Osteocyte (in vitro differentiated cells): ENCODE results near the gene QRICH1. TPM values are rescaled to one million over a fixed set of nuclear protein-coding genes. Genes with fewer than 3 reads are reported as not detected.

Experiments used
- DNase-seq: peaks from one replicate; pipeline ENCODE4 v3.0.0; 2021; ENCODE audit warnings: mixed read lengths; ENCODE audit not compliant: unreplicated experiment; ENCODE audit errors: extremely low spot score
- H3K27ac Mint-ChIP-seq: one replicate; pipeline ENCODE4 v1.8.0; 2021; ENCODE audit warnings: mild to moderate bottlenecking, mixed read lengths; ENCODE audit not compliant: unreplicated experiment
- H3K27me3 Mint-ChIP-seq: one replicate; pipeline ENCODE4 v1.8.0; 2021; ENCODE audit warnings: mixed read lengths; ENCODE audit not compliant: unreplicated experiment
- H3K36me3 Mint-ChIP-seq: one replicate; pipeline ENCODE4 v1.8.0; 2021; ENCODE audit warnings: mixed read lengths; ENCODE audit not compliant: unreplicated experiment
- H3K4me1 Mint-ChIP-seq: one replicate; pipeline ENCODE4 v1.8.0; 2021; ENCODE audit warnings: mixed read lengths; ENCODE audit not compliant: unreplicated experiment
- H3K4me3 Mint-ChIP-seq: one replicate; pipeline ENCODE4 v1.8.0; 2021; ENCODE audit warnings: mild to moderate bottlenecking, moderate library complexity, mixed read lengths; ENCODE audit not compliant: unreplicated experiment
- H3K9me3 Mint-ChIP-seq: one replicate; pipeline ENCODE4 v1.8.0; 2021; ENCODE audit warnings: mixed read lengths; ENCODE audit not compliant: unreplicated experiment
- total RNA-seq: library from RNA; stranded (reverse); gene quantifications from 2 replicates; pipeline ENCODE4 v1.2.1, GENCODE V29; 2021
- TF ChIP-seq, protein P1 (sequence below): fragments of 200-600 bp; sonication (generic); IDR thresholded peaks from 2 replicates; pipeline ENCODE4 v1.5.0; 2021; ENCODE audit warnings: antibody characterized with exemption, mild to moderate bottlenecking, moderate library complexity

Gene QRICH1
- total RNA-seq, 1 donor from 2014 or later = 104 TPM

DNA sequence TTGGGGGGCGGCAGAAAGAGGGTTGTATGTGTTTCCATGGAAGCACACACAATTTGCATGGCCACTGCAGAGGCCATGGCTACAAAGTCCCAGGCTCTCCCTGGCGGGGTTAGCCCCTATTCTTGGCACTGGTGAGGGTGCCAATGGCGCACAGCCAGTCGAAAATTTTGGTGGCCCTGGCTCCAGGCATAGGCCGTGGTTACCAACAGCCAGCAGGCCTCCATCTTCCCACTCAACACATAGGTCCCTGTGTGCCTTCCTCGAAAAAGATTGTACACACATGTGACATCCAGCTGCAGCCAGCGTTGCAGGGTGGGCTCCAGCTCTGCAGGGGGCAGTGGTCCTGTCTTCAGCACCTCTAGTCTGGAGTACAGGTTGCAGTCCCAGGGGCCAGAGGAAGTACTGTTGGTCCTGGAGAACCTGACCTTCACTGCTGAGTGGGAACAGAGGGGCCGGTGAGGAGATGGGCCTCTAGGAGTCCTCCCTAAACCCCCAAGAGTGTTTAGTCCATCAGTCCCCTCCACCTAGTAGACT, 96.7 kb downstream of the QRICH1 start:
- Mint-ChIP-seq H3K27ac (no peak overlapping the region), H3K9me3 (no peaks in the 10 kb centered on the region), H3K36me3 (peaks cover 16% of the 10 kb centered on the region), H3K4me3 (no peak overlapping the region), H3K27me3 (no peaks in the 10 kb centered on the region), H3K4me1 (peaks cover 6% of the 10 kb centered on the region)
- no peak for DNase-seq
- TF ChIP-seq, protein P1, sequence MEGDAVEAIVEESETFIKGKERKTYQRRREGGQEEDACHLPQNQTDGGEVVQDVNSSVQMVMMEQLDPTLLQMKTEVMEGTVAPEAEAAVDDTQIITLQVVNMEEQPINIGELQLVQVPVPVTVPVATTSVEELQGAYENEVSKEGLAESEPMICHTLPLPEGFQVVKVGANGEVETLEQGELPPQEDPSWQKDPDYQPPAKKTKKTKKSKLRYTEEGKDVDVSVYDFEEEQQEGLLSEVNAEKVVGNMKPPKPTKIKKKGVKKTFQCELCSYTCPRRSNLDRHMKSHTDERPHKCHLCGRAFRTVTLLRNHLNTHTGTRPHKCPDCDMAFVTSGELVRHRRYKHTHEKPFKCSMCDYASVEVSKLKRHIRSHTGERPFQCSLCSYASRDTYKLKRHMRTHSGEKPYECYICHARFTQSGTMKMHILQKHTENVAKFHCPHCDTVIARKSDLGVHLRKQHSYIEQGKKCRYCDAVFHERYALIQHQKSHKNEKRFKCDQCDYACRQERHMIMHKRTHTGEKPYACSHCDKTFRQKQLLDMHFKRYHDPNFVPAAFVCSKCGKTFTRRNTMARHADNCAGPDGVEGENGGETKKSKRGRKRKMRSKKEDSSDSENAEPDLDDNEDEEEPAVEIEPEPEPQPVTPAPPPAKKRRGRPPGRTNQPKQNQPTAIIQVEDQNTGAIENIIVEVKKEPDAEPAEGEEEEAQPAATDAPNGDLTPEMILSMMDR = no peak

GRCh38 chr3:48996640-48997039, 97.2 kb downstream of the QRICH1 start:
- DNase-seq = no peak
- H3K9me3 Mint-ChIP-seq = no peaks in the 10 kb centered on the region
- peaks cover 16% of the 10 kb centered on the region for H3K36me3 Mint-ChIP-seq
- peaks cover 11% of the 10 kb centered on the region for H3K4me1 Mint-ChIP-seq
- no peaks in the 10 kb centered on the region for H3K27me3 Mint-ChIP-seq
- H3K27ac Mint-ChIP-seq = no peak overlapping the region
- TF ChIP-seq, protein P1 = no peak
- H3K4me3 Mint-ChIP-seq = no peak overlapping the region

GRCh38 chr3:48993834-48994233, 100.0 kb downstream of the QRICH1 start:
- Mint-ChIP-seq H3K27me3 (no peaks in the 10 kb centered on the region), H3K4me3 (no peak overlapping the region), H3K27ac (no peak overlapping the region), H3K9me3 (no peaks in the 10 kb centered on the region), H3K4me1 (peaks cover 28% of the 10 kb centered on the region), H3K36me3 (peaks cover 14% of the 10 kb centered on the region)
- no peak for DNase-seq
- TF ChIP-seq, protein P1 = no peak

DNA sequence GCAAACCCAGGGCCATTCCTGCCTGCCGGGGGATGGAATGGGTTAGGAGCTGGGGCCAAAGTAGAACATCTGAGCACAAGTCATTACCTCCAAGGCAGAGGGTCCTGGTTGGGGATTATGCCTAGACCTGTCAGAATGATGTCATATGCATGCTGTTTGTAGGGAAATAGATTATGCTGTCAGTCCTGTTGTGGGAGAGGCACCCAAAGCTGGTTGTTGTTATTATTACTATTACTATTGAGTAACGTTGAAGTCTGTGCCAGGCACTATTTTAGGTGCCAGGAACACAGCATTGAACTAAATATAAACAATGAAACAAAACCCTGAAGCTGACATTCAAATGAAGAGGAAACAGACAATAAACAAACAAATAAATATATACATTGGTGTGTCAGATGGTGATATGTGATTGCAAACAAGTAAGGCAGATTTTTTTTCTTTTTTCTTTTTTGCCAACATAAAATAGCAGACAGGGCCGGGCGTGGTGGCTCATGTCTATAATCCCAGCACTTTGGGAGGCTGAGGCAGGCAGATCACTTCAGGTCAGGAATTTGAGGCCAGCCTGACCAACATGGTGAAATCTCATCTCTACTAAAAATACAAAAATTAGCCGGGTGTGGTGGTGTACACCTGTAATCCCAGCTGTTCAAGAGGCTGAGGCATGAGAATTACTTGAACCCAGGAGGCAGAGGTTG, 101.9 kb downstream of the QRICH1 start:
- Mint-ChIP-seq H3K27ac (no peak overlapping the region), H3K4me1 (peaks cover 31% of the 10 kb centered on the region), H3K4me3 (no peak overlapping the region), H3K36me3 (peaks cover 10% of the 10 kb centered on the region), H3K9me3 (no peaks in the 10 kb centered on the region), H3K27me3 (no peaks in the 10 kb centered on the region)
- no peak for DNase-seq
- TF ChIP-seq, protein P1 = no peak

- TF ChIP-seq, protein P1 = no peak
- Mint-ChIP-seq H3K4me1 (peaks cover 31% of the 10 kb centered on the region), H3K4me3 (peak overlapping the region; percentile 73), H3K36me3 (peaks cover 9% of the 10 kb centered on the region), H3K27ac (peak overlapping the region; percentile 83), H3K27me3 (no peaks in the 10 kb centered on the region), H3K9me3 (no peaks in the 10 kb centered on the region)
- no peak for DNase-seq
Observed at GRCh38 chr3:48990636-48991469, 103.0 kb downstream of the QRICH1 start.
